Measurements from ENCODE around the gene RPL5. TPM values are rescaled to one million over a fixed set of nuclear protein-coding genes. Genes with fewer than 3 reads are reported as not detected.
A peak's percentile ranks its signal among the peaks of the same experiment; 100 is the strongest.

The RPL5 gene
- total RNA-seq, 1 donor from 2014 or later = 713 TPM

GRCh38 chr1:92790081-92790480 lies 41.8 kb upstream of the RPL5 start:
- no peak for DNase-seq

GRCh38 chr1:92790867-92791266 lies 41.0 kb upstream of the RPL5 start:
- Histone ChIP-seq H3K4me1 (peaks cover 4% of the 10 kb centered on the region), H3K4me3 (no peak overlapping the region), H3K27me3 (ENCODE audit: low read depth) (no peaks in the 10 kb centered on the region), H3K9me3 (no peaks in the 10 kb centered on the region), H3K36me3 (no peaks in the 10 kb centered on the region), H3K27ac (no peak overlapping the region)
- no peak for DNase-seq
- no peak for TF ChIP-seq CTCF (IDR thresholded peaks at IDR 0.05)
- ATAC-seq = no peak
- intact Hi-C loops (cut with DNase I) = no loop called here

More at GRCh38 chr1:92790081-92790480, 41.8 kb upstream of the RPL5 start:
- Histone ChIP-seq H3K36me3 (no peaks in the 10 kb centered on the region), H3K27me3 (ENCODE audit: low read depth) (no peaks in the 10 kb centered on the region), H3K4me1 (peaks cover 4% of the 10 kb centered on the region), H3K27ac (no peak overlapping the region), H3K9me3 (no peaks in the 10 kb centered on the region), H3K4me3 (no peak overlapping the region)
- intact Hi-C loops (cut with DNase I) = no loop called here
- ATAC-seq = peak; percentile 8 to 20
- TF ChIP-seq CTCF (IDR thresholded peaks at IDR 0.05) = no peak

DNA sequence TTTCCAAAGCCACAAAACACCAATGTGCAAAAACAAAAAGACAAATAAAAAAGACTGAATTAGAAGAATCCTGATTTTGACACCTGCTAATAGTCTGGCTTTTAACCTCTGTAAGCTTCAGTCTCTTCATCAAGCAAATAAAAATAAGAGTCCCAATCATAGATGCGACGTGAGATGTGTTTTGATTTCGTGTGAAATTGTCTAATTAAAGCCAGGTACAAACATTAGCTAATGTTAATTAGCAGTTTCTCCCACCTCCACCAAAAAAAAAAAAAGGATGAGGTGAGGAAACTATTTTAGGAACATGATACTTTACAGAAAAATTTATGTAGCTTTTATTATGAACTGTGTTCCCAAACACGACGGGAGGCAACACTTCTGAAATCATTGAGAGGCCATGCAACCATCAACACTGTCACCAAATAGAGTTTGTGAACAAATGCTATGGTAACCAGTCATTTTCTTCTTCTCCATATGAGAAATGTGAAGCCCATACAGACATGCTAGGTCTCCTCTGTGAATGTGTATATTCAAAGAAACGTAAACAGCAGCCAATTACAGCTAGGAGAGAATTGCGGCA lies 40.3 kb upstream of the RPL5 start:
- Histone ChIP-seq H3K27me3 (ENCODE audit: low read depth) (no peaks in the 10 kb centered on the region), H3K4me1 (peaks cover 4% of the 10 kb centered on the region), H3K36me3 (no peaks in the 10 kb centered on the region), H3K9me3 (no peaks in the 10 kb centered on the region), H3K4me3 (no peak overlapping the region), H3K27ac (no peak overlapping the region)
- DNase-seq (no peak), ATAC-seq (no peak)
- intact Hi-C loops (cut with DNase I) = no loop called here
- no peak for TF ChIP-seq CTCF (IDR thresholded peaks at IDR 0.05)

DNA sequence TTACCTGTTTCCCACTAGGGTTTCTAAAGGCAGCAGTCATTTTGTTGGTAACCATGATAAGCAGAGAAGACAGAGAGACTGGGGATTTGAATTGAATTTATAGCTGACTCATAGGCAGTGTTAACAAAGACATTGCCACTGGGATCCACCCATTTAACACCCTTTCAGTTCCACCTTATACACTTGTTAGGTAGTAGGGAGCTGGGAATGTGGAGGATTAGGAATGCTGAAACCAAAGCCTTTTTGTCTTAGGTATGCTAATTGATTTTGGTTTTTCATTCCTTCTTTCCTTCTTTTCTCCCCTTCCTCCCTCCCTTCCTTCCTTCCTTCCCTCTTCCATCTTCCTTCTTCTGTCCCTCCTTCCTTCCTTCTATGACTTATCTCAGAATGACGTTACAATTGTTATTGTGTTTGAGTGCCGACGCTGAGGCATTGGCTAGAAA lies 39.5 kb upstream of the RPL5 start:
- Histone ChIP-seq H3K36me3 (no peaks in the 10 kb centered on the region), H3K4me3 (no peak overlapping the region), H3K9me3 (no peaks in the 10 kb centered on the region), H3K27me3 (ENCODE audit: low read depth) (no peaks in the 10 kb centered on the region), H3K27ac (no peak overlapping the region), H3K4me1 (peaks cover 4% of the 10 kb centered on the region)
- TF ChIP-seq CTCF (IDR thresholded peaks at IDR 0.05) = no peak
- no peak for DNase-seq
- intact Hi-C loops (cut with DNase I) = no loop called here
- no peak for ATAC-seq

DNA sequence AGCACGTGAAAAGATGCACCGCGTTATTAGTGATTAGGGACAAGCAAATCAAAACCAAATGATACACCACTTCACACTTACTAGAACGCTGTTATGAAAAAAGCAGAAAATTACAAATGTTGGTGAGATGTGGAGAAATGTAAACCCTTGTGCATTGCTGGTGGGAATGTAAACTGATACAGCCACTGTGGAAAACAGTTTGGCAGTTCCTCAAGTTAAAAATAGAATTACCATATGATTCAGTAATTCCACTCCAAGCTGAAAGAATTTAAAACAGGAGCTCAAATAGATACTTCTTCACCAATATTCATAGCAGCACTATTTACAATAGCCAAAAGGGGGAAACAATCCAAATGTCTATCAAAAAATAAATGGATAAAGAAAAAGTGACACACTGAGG lies 36.7 kb upstream of the RPL5 start:
- Histone ChIP-seq H3K4me1 (no peaks in the 10 kb centered on the region), H3K27ac (no peak overlapping the region), H3K36me3 (no peaks in the 10 kb centered on the region), H3K4me3 (no peak overlapping the region), H3K27me3 (ENCODE audit: low read depth) (no peaks in the 10 kb centered on the region), H3K9me3 (no peaks in the 10 kb centered on the region)
- ATAC-seq = no peak
- no peak for DNase-seq
- intact Hi-C loops (cut with DNase I) = no loop called here
- TF ChIP-seq CTCF (IDR thresholded peaks at IDR 0.05) = no peak
